Natural killer cell (primary cell): ENCODE results near the gene HOXA9. TPM values are rescaled to one million over a fixed set of nuclear protein-coding genes. Genes with fewer than 3 reads are reported as not detected.

Experiments
- ATAC-seq, 3 donors: fragments of 150-1000 bp in 2 of 3; fragments of 200-7000 bp in 1 of 3; cut with Tn5 transposase; 1 replicate in 1 of 3; 2 replicates in 2 of 3; pipeline ENCODE4 v1.10.0; 2021; ENCODE audit warnings: mild to moderate bottlenecking in 2 of 3, moderate library complexity in 2 of 3
- DNase-seq, 2 donors: peaks; one replicate each; pipeline versions ENCODE4 v3.0.0 to v3.0.0-alpha.2; 2013 to 2021; ENCODE audit warnings: mixed read lengths in 1 of 2
- H3K27ac ChIP-seq: one replicate; pipeline ENCODE4 v1.5.1; 2013; ENCODE audit warnings: mild to moderate bottlenecking, low read length
- H3K27me3 ChIP-seq: one replicate; pipeline ENCODE4 v1.6.1; 2013; ENCODE audit warnings: low read length; ENCODE audit not compliant: control insufficient read depth, insufficient read depth
- H3K36me3 ChIP-seq: one replicate; pipeline ENCODE4 v1.6.1; 2013; ENCODE audit warnings: low read length; ENCODE audit not compliant: control insufficient read depth, insufficient read depth
- H3K4me1 ChIP-seq: one replicate; pipeline ENCODE4 v1.6.1; 2013; ENCODE audit warnings: low read length; ENCODE audit not compliant: control insufficient read depth, insufficient read depth
- H3K4me3 ChIP-seq: one replicate; pipeline ENCODE4 v1.5.1; 2013; ENCODE audit warnings: low read length
- H3K9me3 ChIP-seq: one replicate; pipeline ENCODE4 v1.6.1; 2013; ENCODE audit warnings: low read length; ENCODE audit not compliant: control insufficient read depth, insufficient read depth
- H3K27ac Mint-ChIP-seq, 2 donors: one replicate each; pipeline ENCODE4 v1.8.0; 2022; ENCODE audit warnings: mild to moderate bottlenecking in 2 of 2, mixed read lengths in 2 of 2, moderate library complexity in 1 of 2
- H3K27me3 Mint-ChIP-seq, 2 donors: one replicate each; pipeline ENCODE4 v1.8.0; 2022; ENCODE audit warnings: low read depth in 2 of 2, mixed read lengths in 2 of 2
- H3K36me3 Mint-ChIP-seq: one replicate; pipeline ENCODE4 v1.8.0; 2022; ENCODE audit warnings: mixed read lengths
- H3K4me1 Mint-ChIP-seq, 2 donors: one replicate each; pipeline ENCODE4 v1.8.0; 2022; ENCODE audit warnings: mixed read lengths in 2 of 2
- H3K4me3 Mint-ChIP-seq: one replicate; pipeline ENCODE4 v1.8.0; 2022; ENCODE audit warnings: mild to moderate bottlenecking, moderate library complexity, mixed read lengths
- H3K9me3 Mint-ChIP-seq, 2 donors: one replicate each; pipeline ENCODE4 v1.8.0; 2022; ENCODE audit warnings: mixed read lengths in 2 of 2
- WGBS: methylation state at CpG from one replicate; pipeline ENCODE4 v1.1.7; 2013; ENCODE audit warnings: missing lambda C conversion rate; ENCODE audit not compliant: insufficient coverage; 5-methylcytosine and 5-hydroxymethylcytosine counted together
- intact Hi-C: fragments of 100-400 bp; cut with micrococcal nuclease; formaldehyde crosslinking; loops from one replicate; pipeline ENCODE4 v1.14.2; 2022
- total RNA-seq, 4 donors: library from RNA; stranded (reverse); fragments of 120-200 nt in 1 of 4; gene quantifications; one replicate each; pipeline versions ENCODE4 v1.2.3 to v1.2.4, GENCODE V29; 2013 to 2022
- TF ChIP-seq, protein P1 (sequence below): fragments of 200-600 bp; IDR thresholded peaks from one replicate; pipeline ENCODE4 v1.8.0; 2022; ENCODE audit warnings: antibody characterized with exemption

The HOXA9 gene
- total RNA-seq, result 1 to 10 TPM in 1 of 3 donors, under 1 TPM in 2; 0.39 to 4.6 (median 0.42) TPM
- 3.7 TPM for total RNA-seq (2013)

DNA sequence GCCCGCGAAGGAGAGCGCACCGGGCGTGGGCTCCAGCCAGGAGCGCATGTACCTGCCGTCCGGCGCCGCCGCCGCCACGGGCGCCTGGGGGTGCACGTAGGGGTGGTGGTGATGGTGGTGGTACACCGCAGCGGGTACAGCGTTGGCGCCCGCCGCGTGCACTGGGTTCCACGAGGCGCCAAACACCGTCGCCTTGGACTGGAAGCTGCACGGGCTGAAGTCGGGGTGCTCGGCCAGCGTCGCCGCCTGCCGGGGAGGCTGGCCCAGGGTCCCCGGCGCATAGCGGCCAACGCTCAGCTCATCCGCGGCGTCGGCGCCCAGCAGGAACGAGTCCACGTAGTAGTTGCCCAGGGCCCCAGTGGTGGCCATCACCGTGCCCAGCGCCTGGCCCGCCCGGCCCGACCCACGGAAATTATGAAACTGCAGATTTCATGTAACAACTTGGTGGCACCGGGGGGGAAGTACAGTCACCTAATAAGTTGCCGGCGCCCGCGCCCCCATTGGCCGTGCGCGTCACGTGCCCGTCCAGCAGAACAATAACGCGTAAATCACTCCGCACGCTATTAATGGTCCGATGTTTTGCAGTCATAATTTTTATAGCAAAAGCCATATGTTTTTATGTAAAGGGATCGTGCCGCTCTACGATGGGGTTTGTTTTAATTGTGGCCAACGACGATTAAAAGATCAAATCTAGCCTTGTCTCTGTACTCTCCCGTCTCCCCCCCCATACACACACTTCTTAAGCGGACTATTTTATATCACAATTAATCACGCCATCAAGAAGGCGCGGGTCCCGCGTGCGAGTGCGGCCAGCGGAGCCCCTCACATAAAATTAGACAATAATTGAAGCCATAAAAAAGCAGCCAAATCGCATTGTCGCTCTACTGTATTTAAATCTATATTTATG is at the start of gene HOXA9:
Gene HOXA9 (minus strand): TSS at position 449 of the 907 bp plus-strand sequence. CDS start 80 bp downstream, at position 369.
- Histone ChIP-seq H3K9me3 (no peaks in the 10 kb centered on the region), H3K4me1 (peaks cover 78% of the 10 kb centered on the region), H3K4me3 (peak within 1 kb of the TSS; percentile 40), H3K27me3 (peaks cover 72% of the 10 kb centered on the region), H3K27ac (no peak within 1 kb of the TSS), H3K36me3 (no peaks in the 10 kb centered on the region)
- Mint-ChIP-seq H3K4me1 (peaks cover 28 to 49% of the 10 kb centered on the region in 2 donors), H3K27ac (peak within 1 kb of the TSS; percentile 60 to 69), H3K4me3 (peak within 1 kb of the TSS; percentile 87), H3K36me3 (peaks cover 7% of the 10 kb centered on the region), H3K27me3 (peaks cover 68 to 72% of the 10 kb centered on the region in 2 donors), H3K9me3 (no peaks in the 10 kb centered on the region)
- peak in 1 of 2 donors; percentile 50 for DNase-seq
- intact Hi-C loops, result loop anchor here (2.0 to 10.0 kb wide), 3 partner anchors 19 to 1309 kb away; partner anchors contain the start of genes EVX1 and HOXA11
- TF ChIP-seq, protein P1, sequence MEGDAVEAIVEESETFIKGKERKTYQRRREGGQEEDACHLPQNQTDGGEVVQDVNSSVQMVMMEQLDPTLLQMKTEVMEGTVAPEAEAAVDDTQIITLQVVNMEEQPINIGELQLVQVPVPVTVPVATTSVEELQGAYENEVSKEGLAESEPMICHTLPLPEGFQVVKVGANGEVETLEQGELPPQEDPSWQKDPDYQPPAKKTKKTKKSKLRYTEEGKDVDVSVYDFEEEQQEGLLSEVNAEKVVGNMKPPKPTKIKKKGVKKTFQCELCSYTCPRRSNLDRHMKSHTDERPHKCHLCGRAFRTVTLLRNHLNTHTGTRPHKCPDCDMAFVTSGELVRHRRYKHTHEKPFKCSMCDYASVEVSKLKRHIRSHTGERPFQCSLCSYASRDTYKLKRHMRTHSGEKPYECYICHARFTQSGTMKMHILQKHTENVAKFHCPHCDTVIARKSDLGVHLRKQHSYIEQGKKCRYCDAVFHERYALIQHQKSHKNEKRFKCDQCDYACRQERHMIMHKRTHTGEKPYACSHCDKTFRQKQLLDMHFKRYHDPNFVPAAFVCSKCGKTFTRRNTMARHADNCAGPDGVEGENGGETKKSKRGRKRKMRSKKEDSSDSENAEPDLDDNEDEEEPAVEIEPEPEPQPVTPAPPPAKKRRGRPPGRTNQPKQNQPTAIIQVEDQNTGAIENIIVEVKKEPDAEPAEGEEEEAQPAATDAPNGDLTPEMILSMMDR, result no peak
- 3% methylated on average over 80 of the region's 82 CpGs for WGBS
- peak; percentile 32 to 67 (median 54) for ATAC-seq

DNA sequence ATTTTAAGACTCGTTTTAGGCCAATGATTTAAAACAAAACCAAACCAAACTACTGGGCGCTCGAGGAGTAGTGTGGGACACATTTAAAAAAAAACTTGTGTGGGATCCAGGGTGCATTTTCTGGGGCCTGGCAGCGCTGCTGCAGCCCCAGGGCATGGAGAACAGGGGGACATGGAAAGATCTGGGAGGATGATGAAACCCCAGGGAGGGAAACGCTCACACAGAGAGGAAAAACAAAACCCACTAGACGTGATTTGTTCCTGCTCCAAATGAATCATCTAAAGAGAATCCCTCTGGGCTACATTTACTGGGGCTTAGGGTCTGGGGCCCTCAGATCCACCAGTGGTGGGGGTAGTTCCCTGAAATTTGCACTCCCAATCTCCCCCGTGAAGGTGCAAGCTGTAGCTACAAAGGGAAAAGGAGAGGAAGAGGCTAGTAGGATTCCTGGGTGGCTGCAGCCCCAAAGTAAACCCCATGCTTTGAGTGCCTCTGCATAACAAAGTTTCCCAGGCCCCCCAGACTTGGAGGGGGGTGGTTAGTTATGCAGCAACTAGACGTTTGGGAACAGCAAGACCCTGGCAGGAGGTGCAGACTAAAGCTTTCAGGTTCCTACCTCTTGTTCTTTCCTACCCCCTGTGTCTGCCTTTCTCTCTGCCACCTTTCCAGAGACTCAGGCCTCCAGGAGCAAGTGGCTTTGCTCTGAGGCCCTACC is 49.1 kb upstream of the HOXA9 start:
- Mint-ChIP-seq H3K4me1 (peaks cover 6 to 8% of the 10 kb centered on the region in 2 donors), H3K9me3 (no peaks in the 10 kb centered on the region), H3K27ac (no peak overlapping the region), H3K4me3 (no peak overlapping the region), H3K36me3 (no peaks in the 10 kb centered on the region), H3K27me3 (peaks cover 79 to 90% of the 10 kb centered on the region in 2 donors)
- no peak for ATAC-seq
- Histone ChIP-seq H3K4me1 (peaks cover 9% of the 10 kb centered on the region), H3K27me3 (peaks cover 50% of the 10 kb centered on the region), H3K9me3 (no peaks in the 10 kb centered on the region), H3K27ac (no peak overlapping the region), H3K36me3 (no peaks in the 10 kb centered on the region), H3K4me3 (no peak overlapping the region)
- intact Hi-C loops, result no loop called here
- 63% methylated on average over 8 of the region's 8 CpGs for WGBS
- no peak for DNase-seq
- TF ChIP-seq, protein P1, result no peak

DNA sequence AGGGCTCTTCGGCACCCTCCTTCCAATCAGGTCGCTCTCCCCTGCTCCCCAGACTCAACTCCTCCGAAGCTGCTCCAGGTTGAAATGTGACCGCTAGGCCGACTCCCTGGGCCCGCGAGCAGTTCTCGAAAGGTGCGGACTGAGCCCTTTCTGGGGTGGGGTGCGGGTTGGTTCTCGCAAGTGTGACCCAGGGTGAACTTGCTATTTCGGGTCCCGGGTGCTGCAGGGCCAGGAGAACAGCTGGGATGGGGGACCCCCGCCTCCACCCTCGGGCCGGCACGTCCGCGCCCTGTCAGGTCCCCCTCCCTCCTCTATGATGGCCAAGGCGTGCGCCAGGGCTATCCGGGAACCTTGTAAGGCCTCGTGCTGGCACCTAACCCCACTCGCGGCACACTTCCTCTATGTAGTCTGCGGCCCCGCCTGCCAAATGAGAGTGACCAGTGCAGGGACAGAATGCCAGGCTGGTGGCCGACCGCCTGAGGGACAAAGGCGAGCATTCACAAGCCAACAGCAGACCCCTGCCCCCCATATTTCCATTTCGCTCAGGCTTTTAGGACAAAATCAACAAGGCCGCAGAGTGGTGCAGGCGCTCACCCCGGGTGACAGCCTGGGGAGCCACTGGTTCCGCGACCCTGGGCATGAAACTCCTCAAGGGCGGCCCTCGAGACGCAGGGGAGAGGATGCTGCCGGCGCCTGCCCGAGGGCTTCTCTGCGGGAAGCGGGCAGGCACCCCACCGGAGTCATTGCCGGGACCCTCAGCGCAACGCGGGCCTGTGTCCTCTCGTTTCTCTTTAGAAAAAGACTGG is 48.3 kb upstream of the HOXA9 start:
- H3K27me3 Mint-ChIP-seq, result peaks cover 80 to 96% of the 10 kb centered on the region in 2 donors
- H3K36me3 Mint-ChIP-seq, result no peaks in the 10 kb centered on the region
- Histone ChIP-seq H3K27me3 (peaks cover 50% of the 10 kb centered on the region), H3K36me3 (no peaks in the 10 kb centered on the region), H3K27ac (no peak overlapping the region), H3K4me1 (peaks cover 9% of the 10 kb centered on the region), H3K4me3 (no peak overlapping the region), H3K9me3 (no peaks in the 10 kb centered on the region)
- peaks cover 6 to 8% of the 10 kb centered on the region in 2 donors for H3K4me1 Mint-ChIP-seq
- no peak for ATAC-seq
- TF ChIP-seq, protein P1, result no peak
- DNase-seq, result no peak
- intact Hi-C loops, result no loop called here
- 37% methylated on average over 50 of the region's 50 CpGs for WGBS
- no peak overlapping the region for H3K27ac Mint-ChIP-seq
- H3K9me3 Mint-ChIP-seq, result no peaks in the 10 kb centered on the region
- H3K4me3 Mint-ChIP-seq, result no peak overlapping the region
